Measurements from ENCODE around the gene CASS4.

Gene CASS4

DNA sequence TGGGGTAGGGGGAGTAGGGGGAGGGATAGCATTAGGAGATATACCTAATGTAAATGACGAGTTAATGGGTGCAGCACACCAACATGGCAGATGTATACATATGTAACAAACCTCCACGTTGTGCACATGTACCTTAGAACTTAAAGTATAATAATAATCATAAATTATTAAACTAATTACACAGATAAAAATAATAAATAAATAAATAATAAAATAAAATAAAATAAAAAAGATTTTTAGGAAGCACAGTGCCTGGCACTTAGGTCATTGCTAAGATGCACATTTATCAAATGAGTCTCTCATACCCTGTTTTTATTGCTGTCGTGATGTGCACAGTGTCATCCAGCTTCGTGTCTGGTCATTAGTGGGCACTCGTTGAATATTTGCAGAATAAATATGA is 37.4 kb downstream of the CASS4 start:
- no peak for DNase-seq

DNA sequence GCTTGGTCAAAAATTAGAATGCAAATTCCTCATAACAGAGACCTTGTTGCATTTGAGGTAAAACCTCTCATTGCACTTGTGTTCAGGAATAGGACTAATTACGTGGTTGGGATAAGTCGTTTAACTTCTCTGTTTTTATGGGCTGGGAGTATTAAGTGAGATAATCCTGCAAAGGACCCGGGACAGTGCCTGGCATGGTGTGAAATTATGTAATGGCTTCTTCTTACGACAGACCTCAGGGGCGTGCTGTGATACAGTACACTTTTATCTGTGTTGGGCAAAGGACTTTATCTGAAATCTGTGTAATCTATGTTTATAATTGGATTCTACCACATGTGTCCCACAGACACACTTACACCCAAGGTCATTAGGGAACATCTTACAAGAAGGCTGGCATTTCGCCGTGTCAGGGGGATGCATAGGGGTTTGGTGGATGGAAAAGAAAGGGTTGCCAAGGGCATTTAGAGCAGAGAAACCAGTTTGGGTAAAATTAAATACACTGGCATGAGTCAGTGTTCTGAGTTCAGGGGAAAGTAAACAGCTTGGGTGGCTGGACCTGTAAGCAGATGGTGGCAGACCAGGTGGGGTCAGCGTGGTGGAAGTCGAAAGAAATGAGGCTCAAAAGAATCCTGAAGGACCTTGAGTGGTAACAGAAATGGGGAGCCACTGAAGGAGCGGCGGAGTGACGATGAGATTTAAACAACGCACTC is 39.2 kb downstream of the CASS4 start:
- DNase-seq = no peak

DNA sequence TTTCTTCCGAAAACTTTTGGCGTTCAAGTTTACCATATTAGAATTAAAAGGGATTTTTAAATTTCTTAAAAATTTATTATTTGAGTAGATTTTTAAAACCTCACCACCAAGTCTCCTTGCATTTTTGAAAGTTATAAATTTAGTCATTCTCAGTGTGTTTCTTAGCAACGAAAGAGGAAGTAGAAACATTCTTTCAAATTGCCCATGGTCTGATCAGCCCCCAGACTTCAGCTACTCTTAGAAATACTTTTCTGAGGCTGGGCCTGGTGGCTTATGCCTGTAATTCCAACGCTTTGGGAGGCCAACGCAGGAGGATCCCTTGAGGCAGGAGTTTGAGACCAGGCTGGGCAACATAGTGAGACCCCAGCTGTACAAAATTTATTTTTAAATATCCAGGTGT is 41.3 kb downstream of the CASS4 start:
- no peak for DNase-seq

DNA sequence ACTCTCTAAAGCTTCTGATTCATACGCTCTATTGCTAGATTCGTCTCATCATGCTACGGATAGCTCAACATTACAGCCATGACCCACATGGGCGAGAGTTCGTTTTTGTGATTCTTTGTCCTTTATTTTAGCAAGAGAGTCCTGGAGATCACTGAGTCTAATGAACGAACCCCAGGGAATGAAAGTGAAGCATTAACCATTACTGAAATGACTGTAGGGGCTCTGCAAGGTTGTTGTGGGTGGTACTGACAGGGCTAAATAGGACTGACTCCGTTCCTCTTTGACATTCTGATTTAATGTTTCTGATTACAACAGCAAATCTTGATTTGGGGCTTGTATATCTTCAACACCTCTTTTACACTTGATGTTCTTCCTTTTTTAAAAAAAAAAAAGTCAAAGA is 42.7 kb downstream of the CASS4 start:
- DNase-seq = no peak

DNA sequence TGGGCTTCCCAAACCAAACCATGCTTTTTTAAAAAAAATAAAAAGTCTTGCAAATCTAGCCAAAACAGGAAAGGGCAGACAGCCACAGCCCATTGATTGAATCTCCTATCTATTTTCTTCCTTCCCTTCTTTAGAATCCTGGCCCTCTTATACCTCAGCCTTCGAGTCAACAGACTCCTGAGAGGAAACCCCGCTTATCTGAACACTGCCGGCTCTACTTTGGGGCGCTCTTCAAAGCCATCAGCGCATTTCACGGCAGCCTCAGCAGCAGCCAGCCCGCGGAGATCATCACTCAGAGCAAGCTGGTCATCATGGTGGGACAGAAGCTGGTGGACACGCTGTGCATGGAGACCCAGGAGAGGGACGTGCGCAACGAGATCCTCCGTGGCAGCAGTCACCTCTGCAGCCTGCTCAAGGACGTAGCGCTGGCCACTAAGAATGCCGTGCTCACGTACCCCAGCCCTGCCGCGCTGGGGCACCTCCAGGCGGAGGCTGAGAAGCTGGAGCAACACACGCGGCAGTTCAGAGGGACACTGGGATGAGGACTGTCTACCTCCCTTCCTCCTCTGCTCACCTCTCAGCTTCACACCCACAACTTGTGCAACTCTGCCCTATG is 46.3 kb downstream of the CASS4 start:
- no peak for DNase-seq

DNA sequence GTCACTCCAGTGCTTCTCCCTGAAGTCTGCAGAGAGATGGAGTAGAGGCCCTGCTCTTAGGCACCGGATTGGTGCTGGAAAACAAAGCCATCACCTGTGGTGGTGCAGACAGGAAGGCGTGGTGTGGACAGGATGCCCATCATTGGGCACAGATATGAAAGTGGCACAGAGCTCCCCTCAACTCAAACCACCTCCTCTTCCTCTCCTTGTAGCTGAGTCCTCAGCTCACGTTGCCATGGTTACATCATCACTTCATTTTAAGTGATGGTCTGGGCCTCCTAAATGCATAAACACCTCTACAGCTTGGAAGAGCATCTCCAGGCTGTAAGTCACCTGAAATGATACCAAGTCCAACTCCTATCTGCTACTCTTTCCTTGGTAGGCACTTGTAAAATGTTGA is 48.4 kb downstream of the CASS4 start:
- DNase-seq = no peak

DNA sequence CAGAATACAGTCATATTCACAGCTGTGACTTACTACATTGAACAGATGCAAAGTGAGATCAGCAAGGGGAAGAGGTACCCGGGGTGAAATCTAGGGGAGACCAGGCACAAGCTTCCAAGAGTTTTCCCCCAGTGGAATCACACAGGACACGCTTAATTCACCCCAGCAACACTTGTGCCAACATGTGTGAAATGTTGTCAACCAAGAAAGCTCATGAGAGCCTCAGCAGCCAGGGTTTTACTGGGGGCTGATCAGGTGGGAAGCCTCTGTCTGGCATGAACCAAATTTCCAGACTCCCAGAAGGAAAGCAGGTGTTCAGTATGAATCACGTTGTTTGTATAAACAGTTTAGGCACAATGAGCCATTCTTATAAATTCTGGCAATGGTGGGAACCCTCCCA is 49.5 kb downstream of the CASS4 start:
- DNase-seq = no peak

DNA sequence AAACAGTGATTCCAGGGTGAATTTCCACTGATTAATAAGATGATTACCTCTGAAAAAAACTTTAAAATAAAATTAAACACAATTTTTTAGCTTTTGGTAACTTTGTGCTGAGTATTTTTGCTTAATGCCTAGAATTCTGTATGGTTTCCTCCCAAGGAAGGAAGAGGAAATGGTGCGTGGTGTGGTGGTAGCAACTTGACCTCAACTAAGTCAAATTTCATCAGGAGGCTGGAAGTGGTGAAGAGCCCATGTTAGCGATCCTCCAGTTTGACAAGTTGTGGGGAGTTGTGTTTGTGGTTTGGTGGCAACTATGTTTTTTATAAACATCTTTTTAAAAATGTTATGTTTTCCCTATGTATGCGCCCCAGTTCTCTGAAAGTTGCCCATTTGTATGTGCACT is 51.4 kb downstream of the CASS4 start:
- DNase-seq = peak; percentile 26

DNA sequence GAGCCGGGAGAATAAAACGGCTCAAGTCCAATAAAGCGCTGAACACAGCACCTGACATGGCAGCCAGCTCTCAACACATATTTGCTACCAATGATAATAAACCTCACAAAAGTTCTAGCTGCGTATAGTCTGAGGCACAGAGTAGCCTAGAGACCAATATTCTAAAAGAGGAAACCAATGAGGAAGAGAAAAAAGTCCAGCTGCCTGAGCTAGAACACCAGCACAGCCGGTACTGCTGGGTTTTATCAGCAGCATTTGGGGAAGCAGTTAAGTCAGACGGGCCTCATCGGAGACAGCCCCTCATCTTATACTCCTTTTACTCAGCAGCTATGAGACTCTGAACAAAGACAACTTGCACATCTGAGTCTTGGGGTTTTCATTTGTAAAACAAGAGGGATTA is 53.9 kb downstream of the CASS4 start:
- peak; percentile 48 for DNase-seq

DNA sequence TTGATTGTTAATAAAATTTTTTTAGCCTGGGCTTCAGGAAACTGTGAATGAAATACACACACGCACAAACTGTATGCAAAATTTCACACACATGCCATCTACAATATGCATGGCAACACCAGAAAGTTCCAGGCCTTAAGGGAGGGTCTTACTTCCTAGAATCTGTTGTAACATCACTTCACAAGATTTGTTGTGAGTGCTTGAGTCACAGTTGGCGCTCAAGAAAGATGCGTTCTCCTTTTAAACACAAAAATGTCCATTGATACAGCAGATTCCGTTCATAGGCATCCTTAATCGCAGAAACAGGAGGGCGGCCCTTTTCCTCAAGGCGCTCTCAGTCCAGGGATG is 55.9 kb downstream of the CASS4 start:
- DNase-seq = no peak

DNA sequence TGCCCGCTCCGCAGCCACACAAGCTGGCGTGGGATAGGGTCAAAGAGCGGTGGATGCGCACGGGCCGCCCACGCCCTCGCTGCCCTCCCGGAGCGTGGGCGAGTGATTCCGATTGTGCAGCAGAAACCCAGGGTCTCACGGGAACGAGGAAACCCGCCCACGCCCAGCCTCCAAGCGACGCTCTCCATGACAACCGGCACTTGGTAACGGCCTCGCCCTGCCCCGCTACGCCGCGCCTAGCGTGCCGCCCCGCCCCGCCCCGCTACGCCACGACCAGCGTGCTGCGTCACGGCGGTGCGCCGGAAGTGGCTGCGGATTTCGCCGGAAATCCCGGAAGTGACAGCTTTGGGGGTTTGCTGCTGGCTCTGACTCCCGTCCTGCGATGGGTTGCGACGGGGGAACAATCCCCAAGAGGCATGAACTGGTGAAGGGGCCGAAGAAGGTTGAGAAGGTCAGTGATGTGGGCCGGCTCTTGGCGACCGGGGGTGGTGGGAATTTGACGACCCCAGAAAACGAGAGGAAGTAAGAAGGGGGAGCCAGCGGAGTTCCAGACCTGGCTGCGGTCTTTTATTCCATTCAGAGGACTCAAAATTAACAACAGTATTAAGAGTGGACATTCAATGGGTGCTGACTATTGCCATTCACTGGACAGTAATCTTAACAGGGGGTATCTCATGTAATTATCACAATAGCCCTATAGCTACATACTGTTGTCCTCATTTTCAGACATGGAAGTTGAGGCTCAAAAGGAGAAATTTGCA is 56.4 kb downstream of the CASS4 start, which contains the start of gene RTF2:
Gene RTF2, plus strand, starts transcription at position 312 of the 761 bp plus-strand sequence. Its CDS starts 71 bp downstream, at position 383.
- peak; percentile 94 for DNase-seq

DNA sequence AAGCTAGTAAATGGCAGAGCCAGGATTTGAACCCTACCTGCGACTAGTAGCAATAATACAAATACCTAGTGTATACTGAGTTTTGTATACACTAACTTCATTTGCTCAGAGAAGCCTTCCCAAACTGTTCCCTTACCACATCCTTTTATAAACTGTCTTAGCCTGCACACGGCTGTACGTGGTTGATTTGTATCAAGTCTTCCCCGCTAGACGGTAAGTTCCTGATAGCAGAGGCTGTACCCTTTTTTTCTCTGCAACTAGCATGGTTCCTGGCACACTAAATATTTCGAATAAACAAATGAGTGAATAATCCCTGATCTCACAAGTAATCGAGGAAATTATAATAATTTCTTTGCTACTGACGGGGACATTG is 57.0 kb downstream of the CASS4 start:
- no peak for DNase-seq

DNA sequence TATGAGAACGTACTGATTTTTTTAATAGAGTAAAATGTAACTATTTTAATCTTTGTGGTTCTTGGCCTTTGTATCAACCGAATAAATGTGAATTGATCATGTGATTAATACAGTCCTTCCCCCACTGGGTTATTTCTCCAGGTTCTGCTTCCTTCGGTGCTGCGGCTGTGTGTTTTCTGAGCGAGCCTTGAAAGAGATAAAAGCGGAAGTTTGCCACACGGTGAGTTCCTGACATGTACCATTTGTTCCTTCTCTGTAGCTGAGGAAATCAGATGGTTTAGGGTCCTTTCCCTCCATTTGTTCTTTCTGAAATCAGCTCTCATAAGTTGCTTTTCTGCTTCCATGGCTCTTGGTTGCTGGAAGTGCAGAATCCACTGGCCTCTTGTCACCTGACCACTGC is 71.9 kb downstream of the CASS4 start:
- DNase-seq = peak; percentile 49

DNA sequence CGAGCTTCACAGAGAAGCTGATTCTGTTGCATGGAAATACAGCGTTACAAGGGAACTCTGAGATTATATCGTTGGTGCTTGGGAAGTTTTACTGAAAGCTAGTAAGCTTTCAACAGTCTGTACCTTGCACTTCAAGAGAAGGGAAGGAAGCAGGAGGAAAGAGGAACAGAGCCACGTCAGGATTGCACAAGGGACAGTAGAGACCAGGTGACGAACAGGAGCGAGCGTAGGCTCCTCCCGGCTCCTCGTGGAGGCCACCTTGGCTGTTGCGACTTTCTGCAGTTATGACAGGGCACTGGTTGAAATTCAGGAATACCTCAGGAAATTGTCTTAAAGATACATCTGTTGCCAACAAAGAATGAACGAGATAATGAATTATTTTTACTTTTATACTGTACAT is 75.2 kb downstream of the CASS4 start:
- no peak for DNase-seq

DNA sequence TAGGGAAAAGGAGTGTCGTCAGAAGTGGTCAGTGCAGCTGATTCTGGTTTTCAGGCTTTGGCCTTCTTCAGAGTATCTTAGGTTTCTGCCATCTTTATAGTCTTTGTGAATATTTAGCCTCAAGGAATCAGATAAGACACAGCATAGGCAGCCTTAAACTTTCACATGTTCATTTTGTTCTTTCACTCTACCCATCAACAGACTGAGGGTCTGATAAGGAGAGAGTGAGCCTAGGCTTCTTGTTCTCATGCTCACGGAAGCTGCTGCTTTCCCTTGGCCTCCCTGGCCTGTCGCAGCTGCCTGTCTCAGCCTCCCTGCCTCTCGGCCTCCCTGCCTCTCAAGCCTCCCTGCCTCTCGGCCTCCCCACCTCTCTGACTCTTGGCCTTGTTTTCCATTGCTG is 76.5 kb downstream of the CASS4 start:
- no peak for DNase-seq

DNA sequence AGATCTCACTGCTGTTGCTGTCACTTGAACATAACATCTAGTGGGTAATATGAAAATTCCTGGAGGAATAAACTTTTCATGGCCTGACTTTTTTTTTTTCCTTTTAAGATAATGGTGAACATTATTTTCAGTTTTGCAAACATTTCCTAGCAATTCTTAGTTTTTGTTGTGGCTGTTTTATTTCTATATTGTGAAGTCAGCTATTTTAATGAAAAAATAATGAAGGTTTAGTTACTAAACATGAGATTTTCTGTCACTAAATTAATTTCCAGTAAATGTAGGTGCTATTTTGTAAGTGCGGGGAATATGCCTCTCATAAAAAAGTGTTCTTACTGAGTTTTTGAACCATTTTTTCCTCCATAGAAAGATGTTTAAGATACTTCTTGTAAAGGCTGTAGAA is 89.1 kb downstream of the CASS4 start:
- DNase-seq = no peak

DNA sequence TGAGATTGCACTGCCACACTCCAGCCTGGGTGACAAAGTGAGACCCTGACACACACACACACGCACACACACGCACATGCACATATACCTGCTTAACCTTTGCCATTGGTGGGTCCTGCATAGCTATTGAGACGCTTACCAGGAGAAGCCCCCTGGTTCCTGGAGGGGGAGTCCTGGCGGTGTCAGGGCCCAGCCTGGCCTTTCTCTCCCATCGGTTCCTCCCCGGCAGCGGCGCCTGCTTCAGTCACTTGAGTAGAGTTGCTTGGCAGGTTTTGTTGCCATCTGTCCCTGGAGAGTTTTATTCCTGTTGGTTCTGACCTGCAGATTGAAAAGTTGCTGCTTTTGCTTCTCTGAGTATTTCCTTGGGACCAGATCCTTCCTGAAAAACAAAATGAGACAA is 91.9 kb downstream of the CASS4 start:
- no peak for DNase-seq

DNA sequence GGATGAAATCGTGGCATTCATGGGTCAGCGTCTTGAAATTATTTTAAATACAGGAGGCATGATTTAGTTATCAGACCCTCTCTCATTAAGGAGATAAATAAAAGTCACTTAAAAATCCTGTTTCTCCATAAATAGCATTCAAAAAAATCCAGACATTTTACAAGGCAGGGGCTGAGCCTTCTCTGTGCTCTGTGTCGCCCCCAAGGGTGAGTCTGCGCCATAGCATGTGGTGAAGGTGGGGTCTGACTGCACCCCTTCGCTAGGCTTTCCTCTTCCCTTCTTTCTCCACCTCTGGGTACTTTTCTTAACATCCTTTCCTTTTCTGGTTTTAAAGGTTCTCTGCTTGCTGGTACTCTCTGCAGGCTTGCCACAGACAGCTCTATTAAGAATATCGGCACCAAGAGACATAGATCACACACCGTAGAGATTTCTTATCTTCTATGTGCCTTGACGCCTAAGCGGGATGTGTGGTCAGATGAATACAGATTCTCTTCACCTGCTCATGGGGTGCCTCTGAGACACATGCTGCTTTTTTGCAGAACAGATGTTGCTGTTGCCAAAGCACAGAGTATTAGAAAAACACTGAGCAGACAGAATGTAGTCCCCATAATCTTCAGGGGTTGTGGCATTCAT is 92.4 kb downstream of the CASS4 start:
- no peak for DNase-seq

DNA sequence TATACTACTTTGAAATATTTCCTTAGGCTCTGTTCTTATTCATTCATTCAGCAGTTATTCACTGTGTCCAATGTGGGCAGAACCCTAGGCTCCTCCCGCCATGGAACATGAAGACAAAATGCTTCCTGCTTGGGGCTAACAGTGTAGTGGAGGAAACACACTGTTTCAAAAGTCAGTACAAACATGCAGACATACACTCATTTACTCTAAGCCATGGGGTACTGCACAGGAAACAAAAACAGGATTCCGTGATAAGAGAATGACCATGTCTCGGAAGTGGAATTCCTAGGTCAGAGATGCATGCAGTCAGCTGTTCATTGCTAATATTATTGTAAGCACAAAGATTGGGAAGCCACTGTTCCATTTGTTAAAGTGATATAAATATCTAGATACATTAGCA is 94.0 kb downstream of the CASS4 start:
- DNase-seq = no peak

Data from GDM1 (cell line).